ENCODE measurements around the gene POU2F2. TPM values are rescaled to one million over a fixed set of nuclear protein-coding genes. Genes with fewer than 3 reads are reported as not detected.

The POU2F2 gene
- polyA plus RNA-seq, 2 of the 4 experiments (the other 2 are of a cell fraction), result 0.16 to 0.28 TPM

DNA sequence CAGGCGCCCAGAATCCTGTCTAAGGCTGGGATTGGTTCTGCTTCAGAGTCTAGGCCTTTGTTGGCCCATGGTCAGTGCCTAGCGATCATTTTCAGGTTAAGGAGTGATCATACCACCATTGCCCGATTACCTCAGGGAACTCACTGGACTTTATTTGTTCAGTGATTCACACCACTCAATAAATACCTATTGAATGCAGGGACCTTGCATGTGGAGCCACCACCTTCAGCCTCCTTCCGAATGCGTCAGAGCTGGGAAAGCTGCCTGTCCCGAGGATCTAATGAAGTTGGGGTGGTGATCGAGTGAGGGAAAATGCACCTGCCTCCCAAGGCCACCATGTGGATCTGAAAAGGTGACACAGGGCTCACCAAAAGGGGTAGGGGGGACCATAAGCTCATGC lies 40.0 kb upstream of the POU2F2 start:
- Histone ChIP-seq H3K9me3 (no peaks in the 10 kb centered on the region), H3K4me3 (no peak overlapping the region), H3K4me2 (no peak overlapping the region), H3K4me1 (peaks cover 15% of the 10 kb centered on the region), H3K27ac (no peak overlapping the region)
- FAIRE-seq (peak; percentile 67), DNase-seq (ENCODE audit: low read depth in 1 of 2, low spot score in 1 of 2) (no peak), ATAC-seq (no peak)
- POLR2A ChIA-PET, result interaction anchor here (1.2 kb wide), 1 partner anchor 225 kb away, joined by 3 read pairs; no protein-coding TSS in a partner anchor
- no peak for TF ChIP-seq EHF (CRISPR knock-in tag; IDR thresholded peaks at IDR 0.05)
- TF ChIP-seq HOXB5 (CRISPR knock-in tag; IDR thresholded peaks at IDR 0.05), result no peak
- TF ChIP-seq, protein P1, sequence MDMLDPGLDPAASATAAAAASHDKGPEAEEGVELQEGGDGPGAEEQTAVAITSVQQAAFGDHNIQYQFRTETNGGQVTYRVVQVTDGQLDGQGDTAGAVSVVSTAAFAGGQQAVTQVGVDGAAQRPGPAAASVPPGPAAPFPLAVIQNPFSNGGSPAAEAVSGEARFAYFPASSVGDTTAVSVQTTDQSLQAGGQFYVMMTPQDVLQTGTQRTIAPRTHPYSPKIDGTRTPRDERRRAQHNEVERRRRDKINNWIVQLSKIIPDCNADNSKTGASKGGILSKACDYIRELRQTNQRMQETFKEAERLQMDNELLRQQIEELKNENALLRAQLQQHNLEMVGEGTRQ (IDR thresholded peaks at IDR 0.05), result no peak
- no peak for TF ChIP-seq FOSL2 (IDR thresholded peaks at IDR 0.05)
- TF ChIP-seq FOSL2 (CRISPR knock-in tag; IDR thresholded peaks at IDR 0.05), result 0 out of 2 replicates have a peak, but pooled peaks have one; percentile 15
- TF ChIP-seq PHF8 (IDR thresholded peaks at IDR 0.05; ENCODE audit: borderline replicate concordance, low read depth), result no peak
- TF ChIP-seq, protein P2, sequence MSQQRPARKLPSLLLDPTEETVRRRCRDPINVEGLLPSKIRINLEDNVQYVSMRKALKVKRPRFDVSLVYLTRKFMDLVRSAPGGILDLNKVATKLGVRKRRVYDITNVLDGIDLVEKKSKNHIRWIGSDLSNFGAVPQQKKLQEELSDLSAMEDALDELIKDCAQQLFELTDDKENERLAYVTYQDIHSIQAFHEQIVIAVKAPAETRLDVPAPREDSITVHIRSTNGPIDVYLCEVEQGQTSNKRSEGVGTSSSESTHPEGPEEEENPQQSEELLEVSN (IDR thresholded peaks at IDR 0.05; ENCODE audit: borderline replicate concordance, low read depth), result no peak
- TF ChIP-seq RARB (CRISPR knock-in tag; IDR thresholded peaks at IDR 0.05), result no peak
- TF ChIP-seq MAZ (IDR thresholded peaks at IDR 0.05; ENCODE audit: borderline replicate concordance, low read depth, low read length), result no peak
- CTCF ChIA-PET, result interaction anchor here (0.7 to 1.5 kb wide), 9 partner anchors 13 to 345 kb away, joined by 3 to 8 read pairs (median 4); partner anchors contain the start of gene POU2F2
- WGBS (ENCODE audit: missing lambda C conversion rate), result 60% methylated on average over 7 of the region's 7 CpGs

- no peak for FAIRE-seq
- ATAC-seq, result no peak
- no peak overlapping the region for H3K4me2 ChIP-seq
- TF ChIP-seq KDM5A (IDR thresholded peaks at IDR 0.05) (no peak), HEYL (CRISPR knock-in tag; IDR thresholded peaks at IDR 0.05) (no peak), HDAC2 (IDR thresholded peaks at IDR 0.05) (no peak), CBX8 (IDR thresholded peaks at IDR 0.05) (no peak), CTCF (IDR thresholded peaks at IDR 0.05) (no peak), ATOH8 (CRISPR knock-in tag; IDR thresholded peaks at IDR 0.05; ENCODE audit: low read depth) (no peak), RAD21 (conservative IDR thresholded peaks at IDR 0.05 in 1 of 2, IDR thresholded peaks at IDR 0.05 in 1 of 2) (no peak)
- no peak for DNase-seq (ENCODE audit: low read depth in 1 of 2, low spot score in 1 of 2)
- WGBS (ENCODE audit: missing lambda C conversion rate), result 64% methylated on average over 16 of the region's 16 CpGs
- POLR2A ChIA-PET, result no interaction called here
- peaks cover 9% of the 10 kb centered on the region for H3K4me1 ChIP-seq
- no peak overlapping the region for H3K27ac ChIP-seq
- CTCF ChIA-PET, result interaction anchor here (0.7 to 1.9 kb wide), 6 partner anchors 10 to 62 kb away, joined by 3 to 9 read pairs (median 4); partner anchors contain the start of gene POU2F2
- H3K9me3 ChIP-seq, result no peaks in the 10 kb centered on the region
- no peak overlapping the region for H3K4me3 ChIP-seq
Measured at GRCh38 chr19:42170715-42171114, 38.5 kb upstream of the POU2F2 start.

DNA sequence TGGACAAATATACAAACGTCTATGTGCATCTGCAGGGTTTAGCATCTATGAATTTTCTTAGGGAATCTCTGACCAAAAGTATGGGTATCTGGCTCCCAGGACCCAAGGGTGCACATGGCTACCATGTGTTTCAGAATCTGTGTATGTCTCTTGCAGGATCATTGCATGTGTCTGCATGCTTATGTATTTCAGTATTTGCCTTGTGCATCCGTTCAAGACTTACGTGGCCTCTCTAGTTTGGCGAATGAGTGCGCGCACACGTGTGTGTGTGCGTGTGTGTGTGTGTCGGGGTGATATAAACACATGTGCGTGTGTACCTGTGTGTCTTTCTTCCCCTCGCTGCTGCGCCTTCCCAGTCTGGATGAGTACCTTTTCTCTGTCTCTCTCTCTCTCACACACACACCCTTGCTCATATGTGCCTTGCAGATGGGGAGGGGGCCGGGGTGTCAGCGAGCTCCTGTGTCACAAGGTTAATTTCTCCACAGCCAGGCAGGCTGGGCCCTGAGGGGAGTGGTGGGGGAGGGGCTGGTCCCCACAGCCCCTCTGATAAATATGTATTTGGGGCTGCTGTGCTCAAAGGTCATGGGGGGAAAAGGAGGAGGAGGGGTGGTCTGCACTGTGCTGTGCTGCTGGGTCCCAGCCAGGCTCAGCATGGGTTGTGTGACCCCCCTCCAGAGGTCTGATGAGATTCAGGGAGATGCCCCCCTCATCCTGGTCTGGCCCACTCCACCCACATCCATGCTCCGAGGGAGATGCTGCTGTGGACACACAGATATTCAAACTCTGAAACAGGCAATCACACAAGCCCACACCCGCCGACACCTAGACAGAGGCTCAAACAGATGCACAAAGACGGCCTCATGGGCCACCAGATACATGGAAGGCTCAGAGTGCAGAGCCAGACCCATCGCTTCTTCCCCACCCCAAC lies 37.5 kb upstream of the POU2F2 start:
- 60% methylated on average over 19 of the region's 19 CpGs for WGBS (ENCODE audit: missing lambda C conversion rate)
- Histone ChIP-seq H3K4me2 (no peak overlapping the region), H3K4me3 (no peak overlapping the region), H3K9me3 (no peaks in the 10 kb centered on the region), H3K4me1 (peaks cover 6% of the 10 kb centered on the region; the same call in 1 of the 3 replicates), H3K27ac (no peak overlapping the region)
- ATAC-seq, result no peak
- DNase-seq (ENCODE audit: low read depth in 1 of 2, low spot score in 1 of 2), result no peak
- FAIRE-seq, result peak; percentile 36
- ChIA-PET CTCF (interaction anchor here (0.7 to 1.9 kb wide), 5 partner anchors 11 to 61 kb away, joined by 3 to 9 read pairs (median 4); no protein-coding TSS in a partner anchor), POLR2A (no interaction called here)
- TF ChIP-seq MAFK (IDR thresholded peaks at IDR 0.05; ENCODE audit: partially characterized antibody), result no peak
- TF ChIP-seq RARB (CRISPR knock-in tag; IDR thresholded peaks at IDR 0.05), result no peak
- no peak for TF ChIP-seq FOSL2 (IDR thresholded peaks at IDR 0.05)
- no peak for TF ChIP-seq FOSL2 (CRISPR knock-in tag; IDR thresholded peaks at IDR 0.05)
- TF ChIP-seq PHF8 (IDR thresholded peaks at IDR 0.05; ENCODE audit: borderline replicate concordance, low read depth), result no peak
- TF ChIP-seq, protein P3, sequence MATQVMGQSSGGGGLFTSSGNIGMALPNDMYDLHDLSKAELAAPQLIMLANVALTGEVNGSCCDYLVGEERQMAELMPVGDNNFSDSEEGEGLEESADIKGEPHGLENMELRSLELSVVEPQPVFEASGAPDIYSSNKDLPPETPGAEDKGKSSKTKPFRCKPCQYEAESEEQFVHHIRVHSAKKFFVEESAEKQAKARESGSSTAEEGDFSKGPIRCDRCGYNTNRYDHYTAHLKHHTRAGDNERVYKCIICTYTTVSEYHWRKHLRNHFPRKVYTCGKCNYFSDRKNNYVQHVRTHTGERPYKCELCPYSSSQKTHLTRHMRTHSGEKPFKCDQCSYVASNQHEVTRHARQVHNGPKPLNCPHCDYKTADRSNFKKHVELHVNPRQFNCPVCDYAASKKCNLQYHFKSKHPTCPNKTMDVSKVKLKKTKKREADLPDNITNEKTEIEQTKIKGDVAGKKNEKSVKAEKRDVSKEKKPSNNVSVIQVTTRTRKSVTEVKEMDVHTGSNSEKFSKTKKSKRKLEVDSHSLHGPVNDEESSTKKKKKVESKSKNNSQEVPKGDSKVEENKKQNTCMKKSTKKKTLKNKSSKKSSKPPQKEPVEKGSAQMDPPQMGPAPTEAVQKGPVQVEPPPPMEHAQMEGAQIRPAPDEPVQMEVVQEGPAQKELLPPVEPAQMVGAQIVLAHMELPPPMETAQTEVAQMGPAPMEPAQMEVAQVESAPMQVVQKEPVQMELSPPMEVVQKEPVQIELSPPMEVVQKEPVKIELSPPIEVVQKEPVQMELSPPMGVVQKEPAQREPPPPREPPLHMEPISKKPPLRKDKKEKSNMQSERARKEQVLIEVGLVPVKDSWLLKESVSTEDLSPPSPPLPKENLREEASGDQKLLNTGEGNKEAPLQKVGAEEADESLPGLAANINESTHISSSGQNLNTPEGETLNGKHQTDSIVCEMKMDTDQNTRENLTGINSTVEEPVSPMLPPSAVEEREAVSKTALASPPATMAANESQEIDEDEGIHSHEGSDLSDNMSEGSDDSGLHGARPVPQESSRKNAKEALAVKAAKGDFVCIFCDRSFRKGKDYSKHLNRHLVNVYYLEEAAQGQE (IDR thresholded peaks at IDR 0.05), result no peak
- TF ChIP-seq FOXS1 (CRISPR knock-in tag; IDR thresholded peaks at IDR 0.05), result no peak
- TF ChIP-seq KDM1A (IDR thresholded peaks at IDR 0.05; ENCODE audit: low read depth), result no peak
- no peak for TF ChIP-seq GATA3 (IDR thresholded peaks at IDR 0.05; ENCODE audit: borderline replicate concordance)
- TF ChIP-seq HDAC2 (IDR thresholded peaks at IDR 0.05), result no peak
- TF ChIP-seq MYC (IDR thresholded peaks at IDR 0.05; ENCODE audit: borderline replicate concordance, low read length), result no peak
- TF ChIP-seq BHLHE40 (IDR thresholded peaks at IDR 0.05; ENCODE audit: low read depth, low read length), result no peak
- TF ChIP-seq EHF (CRISPR knock-in tag; IDR thresholded peaks at IDR 0.05), result no peak
